CD4-positive, alpha-beta T cell treated with Interleukin-17A for 4 hours (primary cell): ENCODE results near the gene RNF212.

Source experiments
- DNase-seq: peaks from one replicate; pipeline ENCODE4 v3.0.0-alpha.2; 2020; ENCODE audit warnings: mixed read lengths

The RNF212 gene

DNA sequence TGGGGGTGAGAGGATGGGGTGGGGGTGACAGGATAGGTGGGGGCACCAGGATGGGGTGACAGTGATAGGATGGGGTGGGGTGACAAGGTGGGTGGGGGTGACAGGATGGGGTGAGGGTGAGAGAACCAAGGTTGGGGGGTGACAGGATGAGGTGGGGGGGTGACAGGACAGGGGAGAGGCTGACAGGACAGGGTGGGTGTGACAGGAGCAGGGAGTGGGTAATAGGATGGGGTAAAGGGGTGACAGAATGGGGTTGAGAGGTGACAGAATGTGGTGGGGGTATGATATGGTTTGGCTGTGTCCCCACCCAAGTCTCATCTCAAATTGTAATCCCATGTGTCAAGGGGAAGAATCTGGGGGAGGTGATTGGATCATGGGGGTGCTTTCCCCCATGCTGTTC is 26.0 kb downstream of the RNF212 start:
- DNase-seq, result no peak

- DNase-seq, result no peak
Measured at GRCh38 chr4:1086011-1086410, 27.4 kb downstream of the RNF212 start.

GRCh38 chr4:1085404-1085799 is 28.0 kb downstream of the RNF212 start:
- DNase-seq, result no peak

GRCh38 chr4:1084796-1085403 is 28.5 kb downstream of the RNF212 start:
- no peak for DNase-seq

DNA sequence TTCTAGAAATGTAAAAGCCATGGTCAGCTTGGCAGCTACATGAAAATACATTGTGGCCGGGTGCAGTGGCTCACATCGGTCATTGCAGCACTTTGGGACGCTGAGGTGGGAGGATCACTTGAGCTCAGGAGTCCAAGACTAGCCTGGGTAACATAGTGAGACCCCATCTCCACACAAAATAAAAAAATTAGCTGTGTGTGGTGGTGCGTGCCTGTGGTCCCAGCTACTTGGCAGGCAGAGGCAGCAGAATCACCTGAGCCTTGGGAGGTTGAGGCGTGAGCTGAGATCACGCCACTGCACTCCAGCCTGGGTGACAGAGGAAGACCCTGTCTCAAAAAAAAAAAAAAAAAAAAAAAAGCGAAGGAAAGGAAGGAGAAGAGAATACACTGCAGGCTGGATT is 29.0 kb downstream of the RNF212 start:
- DNase-seq, result no peak

DNA sequence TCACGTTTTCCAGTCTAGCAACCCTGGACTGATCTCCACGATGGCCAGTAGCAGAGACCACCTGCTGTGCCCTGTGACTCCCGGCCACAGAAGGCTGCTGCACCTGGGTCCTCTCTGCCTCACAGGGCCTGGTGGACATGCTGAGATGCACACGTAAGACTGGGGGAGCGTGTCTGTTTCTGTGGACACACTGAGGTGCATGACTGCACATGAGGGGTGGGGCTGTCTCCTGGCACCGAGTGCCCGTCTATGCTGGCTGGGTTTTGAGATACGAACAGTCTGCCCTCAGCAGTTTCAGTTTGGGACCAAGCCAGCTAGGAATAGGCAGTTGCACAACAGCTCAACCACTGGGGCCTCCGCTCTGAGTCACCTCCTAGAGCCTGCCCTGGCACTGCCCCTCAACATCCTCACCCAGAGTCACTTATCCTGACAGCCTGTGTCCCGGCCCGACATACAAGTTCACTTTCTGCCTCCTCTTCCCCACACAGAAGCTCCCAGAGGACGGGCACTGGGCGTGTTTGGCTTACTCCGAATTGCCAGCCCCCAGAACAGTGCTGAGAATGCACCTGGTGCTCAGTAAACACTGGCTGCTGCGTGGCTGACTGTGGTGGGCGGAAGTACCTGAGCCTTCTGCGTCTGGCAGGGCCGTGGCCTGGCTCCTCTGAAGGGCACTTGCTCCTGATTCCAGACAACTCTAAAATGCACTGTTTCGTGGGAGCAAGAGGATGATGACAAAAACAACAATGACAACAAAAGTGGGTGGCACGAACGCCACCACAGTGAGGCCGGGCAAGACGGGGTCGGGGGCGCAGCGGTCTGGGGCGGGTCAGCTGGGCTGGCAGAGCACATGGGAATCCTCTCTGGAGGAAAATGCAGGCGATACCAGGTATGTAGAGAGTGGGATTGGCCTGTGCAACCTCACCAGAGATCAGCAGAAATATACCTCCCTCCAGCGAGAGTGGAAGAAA is 30.9 kb downstream of the RNF212 start:
- no peak for DNase-seq

GRCh38 chr4:1081689-1082040 is 31.7 kb downstream of the RNF212 start:
- DNase-seq, result no peak

DNA sequence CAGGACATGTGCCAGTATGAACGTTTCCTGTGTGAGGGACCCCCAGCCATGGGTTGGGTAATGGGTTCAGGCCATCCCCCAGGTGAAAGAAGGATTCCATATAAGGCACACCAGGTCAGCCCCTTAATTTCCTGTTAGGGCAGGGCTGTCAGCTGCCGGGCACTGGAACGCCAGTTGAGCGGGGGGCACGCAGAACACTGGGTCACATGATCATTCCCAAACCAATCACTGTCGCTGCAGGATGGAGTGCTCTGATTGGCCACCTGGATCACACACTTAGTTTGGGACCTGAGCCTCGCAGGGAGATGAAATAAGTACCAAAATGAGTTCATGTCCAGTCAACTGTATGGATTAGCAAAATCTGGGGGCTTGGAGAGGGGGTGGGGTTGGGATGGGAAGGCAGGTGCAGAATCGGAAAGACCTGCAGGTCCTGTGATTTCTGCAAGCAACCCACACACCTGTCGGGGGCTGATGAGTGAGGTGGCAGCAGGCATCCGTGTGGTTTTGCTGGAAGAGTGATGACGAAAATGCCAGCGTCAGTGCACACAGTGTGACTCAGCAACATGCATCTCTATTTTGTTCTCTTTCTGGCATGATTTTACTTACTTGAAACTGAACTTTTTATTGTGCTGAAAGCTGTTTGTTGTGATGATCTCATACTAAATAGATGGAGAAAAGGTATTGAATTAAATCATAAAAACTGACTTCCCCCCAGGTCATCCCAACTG is 32.2 kb downstream of the RNF212 start:
- no peak for DNase-seq

DNA sequence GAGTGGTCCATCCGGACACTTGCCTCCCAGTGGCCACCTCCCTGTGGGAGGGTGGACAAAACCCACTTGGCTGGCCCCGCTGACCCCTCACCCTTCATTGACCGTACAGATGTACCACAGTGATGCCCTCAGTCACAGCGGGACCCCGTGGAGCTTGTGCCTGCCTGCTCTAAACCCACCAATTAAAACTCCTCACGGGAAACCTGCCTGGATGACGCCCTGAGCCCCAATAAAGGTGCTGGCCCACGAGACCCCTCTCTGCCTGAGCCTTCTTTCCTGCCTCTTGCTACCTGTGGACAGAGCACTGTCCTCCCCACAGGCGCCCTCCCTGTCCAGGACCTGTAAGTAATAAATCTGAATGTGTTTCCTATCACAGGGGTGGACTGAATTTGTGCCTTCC is 32.9 kb downstream of the RNF212 start:
- DNase-seq, result no peak

GRCh38 chr4:1079711-1080265 is 33.6 kb downstream of the RNF212 start:
- no peak for DNase-seq

DNA sequence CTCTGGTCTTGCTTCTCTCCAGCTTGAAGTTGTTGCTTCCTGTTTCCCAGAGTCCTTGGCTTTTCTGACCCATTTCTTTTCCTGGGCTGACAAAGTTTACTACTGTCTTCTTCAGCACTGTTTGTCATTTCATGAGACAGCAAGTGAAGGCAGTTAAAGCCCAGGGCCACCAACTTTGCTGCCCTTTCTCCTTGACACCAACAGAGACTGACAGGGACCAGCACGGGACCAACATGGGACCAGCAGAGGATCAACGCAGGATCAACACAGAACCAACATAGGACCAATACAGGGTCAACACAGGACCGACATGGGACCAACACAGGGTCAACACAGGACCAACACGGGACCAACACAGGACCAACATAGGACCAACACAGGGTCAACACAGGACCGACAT is 34.9 kb downstream of the RNF212 start:
- no peak for DNase-seq

DNA sequence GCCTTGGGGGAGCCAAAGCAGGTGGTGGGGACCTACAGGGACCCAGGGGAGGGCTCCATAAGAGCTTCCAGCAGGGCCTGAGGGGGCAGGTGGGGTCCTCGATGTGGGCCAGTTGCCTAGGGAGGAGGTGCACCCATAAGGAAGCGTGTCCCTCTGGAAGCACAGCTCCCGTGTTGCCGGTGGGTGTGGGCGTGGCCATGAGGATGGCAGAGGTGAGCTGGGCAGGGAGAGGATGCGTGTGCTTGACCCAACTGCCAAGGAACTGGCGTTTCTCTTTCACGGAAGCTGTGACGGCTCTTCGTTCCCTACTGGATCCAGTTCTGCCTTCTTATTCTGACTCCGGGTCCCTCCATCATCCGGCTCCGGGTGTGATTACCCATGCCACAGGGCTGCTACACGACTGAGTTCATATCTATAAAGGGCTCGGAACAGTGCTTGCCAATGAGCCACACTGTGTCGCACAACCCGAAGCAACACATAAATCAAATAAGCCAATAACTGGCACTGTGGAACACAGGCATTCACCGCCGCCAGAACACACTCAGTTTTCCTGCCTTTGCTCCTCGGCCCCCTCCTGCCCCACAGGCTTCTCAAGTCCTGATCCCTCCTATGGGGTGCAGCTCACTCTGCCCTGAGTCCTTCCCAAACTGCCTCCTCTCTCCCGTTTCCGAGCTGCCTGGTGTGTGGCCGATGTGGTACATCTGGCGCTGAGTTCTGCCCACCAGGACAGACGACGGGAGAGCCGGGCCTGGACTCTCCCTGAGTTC is 35.5 kb downstream of the RNF212 start:
- no peak for DNase-seq

GRCh38 chr4:1075809-1076699 is 37.3 kb downstream of the RNF212 start:
- DNase-seq, result no peak

- DNase-seq, result no peak
Measured at GRCh38 chr4:1075225-1075624, 38.1 kb downstream of the RNF212 start.

- DNase-seq, result no peak
Measured at GRCh38 chr4:1074077-1074476, 39.3 kb downstream of the RNF212 start.

DNA sequence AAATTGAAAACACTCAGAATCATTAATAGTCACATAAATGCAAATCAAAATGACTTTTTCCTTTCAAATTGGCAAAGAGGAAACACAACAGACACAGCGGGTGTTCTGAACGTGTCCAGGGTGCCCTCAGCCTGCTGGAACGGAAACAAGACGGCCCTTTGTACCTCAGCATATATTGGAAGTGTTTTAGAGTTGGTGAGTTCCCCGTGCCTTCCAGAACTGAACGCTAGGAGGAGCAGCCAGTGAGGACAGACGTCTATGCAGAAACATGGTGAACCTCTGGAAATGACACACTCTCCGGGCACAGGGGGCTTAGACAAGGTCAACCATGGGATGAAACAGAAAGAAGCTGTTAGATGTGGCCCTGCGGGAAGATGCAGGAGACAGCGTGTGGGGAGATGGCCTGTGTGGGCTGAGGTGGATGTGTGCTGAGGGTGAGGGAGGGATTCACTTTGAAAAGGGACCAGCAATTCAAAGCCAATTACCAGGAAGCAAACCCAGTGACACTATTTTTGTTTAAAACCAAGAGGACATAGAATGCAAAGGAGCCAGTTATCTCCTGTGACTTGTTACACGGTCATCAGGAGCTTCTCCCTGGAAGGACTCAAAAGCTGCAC is 40.4 kb downstream of the RNF212 start:
- DNase-seq, result peak; percentile 67

- no peak for DNase-seq
Measured at GRCh38 chr4:1069394-1069793, 44.0 kb downstream of the RNF212 start.

DNA sequence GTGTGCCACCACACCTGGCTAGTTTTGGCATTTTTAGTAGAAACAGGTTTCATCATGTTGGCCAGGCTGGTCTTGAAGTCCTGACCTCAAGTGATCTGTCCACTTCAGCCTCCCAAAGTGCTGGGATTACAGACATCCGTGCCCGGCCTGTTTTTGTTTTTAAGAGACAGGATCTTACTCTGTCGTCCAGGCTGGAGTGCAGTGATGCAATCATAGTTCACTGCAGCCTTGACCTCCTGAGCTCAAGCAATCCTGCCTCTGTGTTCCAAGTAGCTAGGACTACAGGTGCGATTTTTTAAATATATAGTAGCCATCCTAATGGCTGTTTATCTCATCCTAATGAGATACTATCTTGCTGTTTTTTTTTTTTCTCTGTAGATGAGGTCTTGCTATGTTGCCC is 47.6 kb downstream of the RNF212 start:
- no peak for DNase-seq

DNA sequence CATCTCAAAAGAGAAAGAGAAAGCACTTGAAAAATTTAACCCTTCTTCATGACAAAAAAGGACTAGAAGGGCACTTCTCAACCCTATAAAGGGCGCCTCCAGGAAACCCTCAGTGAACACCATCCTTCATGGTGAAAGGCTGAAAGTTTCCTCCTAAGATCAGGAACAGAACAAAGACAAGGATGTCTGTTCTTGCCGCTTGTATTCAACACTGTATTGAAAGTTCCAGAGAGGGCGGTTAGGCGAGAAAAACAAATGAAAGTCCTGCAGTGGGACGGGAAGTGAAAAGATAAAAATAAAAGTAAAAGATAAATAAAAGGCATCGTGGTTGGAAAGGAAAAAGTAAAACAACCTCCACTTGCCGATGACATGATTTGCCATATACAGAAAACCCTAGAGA is 50.9 kb downstream of the RNF212 start:
- no peak for DNase-seq

DNA sequence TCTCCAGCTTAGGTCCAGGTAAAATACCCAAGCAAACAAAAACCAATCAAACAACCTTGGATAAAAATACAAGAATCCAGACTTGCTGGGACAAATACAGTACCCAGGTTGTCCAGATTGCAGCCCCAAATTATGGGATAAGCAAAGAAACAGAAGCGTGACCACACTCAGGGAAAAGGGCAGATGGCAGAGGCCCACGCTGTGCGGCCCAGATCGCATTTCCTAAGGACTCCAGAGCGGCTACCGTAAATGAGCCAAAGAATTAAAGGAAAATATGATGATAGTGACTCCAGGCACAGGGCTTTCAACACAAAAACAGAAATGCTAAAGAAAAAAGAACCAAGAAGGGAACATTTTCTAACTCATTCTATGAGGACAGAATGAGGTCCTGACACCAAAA is 51.6 kb downstream of the RNF212 start:
- DNase-seq, result no peak

DNA sequence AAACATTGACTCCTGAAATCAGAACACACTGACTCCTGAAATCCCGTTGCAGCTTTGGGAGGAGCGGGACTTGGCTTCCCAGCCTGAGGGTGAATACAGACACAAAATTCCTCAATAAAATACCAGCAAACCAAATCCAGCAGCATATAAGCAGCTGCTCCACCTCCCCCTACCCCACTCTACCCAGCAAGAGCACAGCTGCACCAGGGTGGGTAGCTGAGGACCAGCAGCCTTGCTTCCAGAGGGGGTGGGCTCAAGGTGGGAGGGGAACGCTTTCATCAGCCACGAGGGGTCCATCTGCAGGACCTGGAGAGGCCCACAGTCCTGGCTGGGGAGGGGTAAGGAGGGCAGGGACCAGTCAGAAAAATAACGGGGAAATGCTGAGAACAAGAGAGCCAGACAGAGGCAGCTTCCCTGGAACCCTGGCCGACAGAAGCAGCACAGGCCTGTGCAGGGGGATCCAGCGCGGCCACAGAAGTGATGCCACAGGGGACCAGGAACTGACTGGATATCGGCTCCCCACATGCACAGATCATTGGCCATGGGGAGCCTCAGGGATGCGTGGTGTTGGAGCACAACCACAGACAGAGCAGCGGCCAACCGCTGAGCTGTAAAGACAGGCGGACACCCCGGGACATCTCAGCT is 52.2 kb downstream of the RNF212 start:
- DNase-seq, result no peak
